Adrenal gland (tissue), 5 donors: ENCODE results near the gene MFF.
"Not testable (repeated sequence)": the region's sequence is repeated elsewhere in the genome, so short reads cannot be mapped to it uniquely, and the experiment has no call there.

ENCODE experiments used
- CTCF ChIP-seq, 6 experiments: fragments of 450-650 bp in 4 of 6; fragments of 200-600 bp in 2 of 6; sonication (generic) in 1 of 6; IDR thresholded peaks; 1 replicate in 5 of 6; 2 replicates in 1 of 6; pipeline versions ENCODE4 v1.5.1 to v1.8.0; 2016 to 2021; ENCODE audit warnings: antibody characterized with exemption in 6 of 6, mild to moderate bottlenecking in 2 of 6, moderate library complexity in 1 of 6
- POLR2A ChIP-seq, 2 donors: fragments of 450-650 bp; IDR thresholded peaks; one replicate each; pipeline ENCODE4 v1.6.1; 2017; ENCODE audit warnings: antibody characterized with exemption in 2 of 2, mild to moderate bottlenecking in 2 of 2, moderate library complexity in 1 of 2
- donor health status: DM: no; HTN: no; CAD: no.

DNA sequence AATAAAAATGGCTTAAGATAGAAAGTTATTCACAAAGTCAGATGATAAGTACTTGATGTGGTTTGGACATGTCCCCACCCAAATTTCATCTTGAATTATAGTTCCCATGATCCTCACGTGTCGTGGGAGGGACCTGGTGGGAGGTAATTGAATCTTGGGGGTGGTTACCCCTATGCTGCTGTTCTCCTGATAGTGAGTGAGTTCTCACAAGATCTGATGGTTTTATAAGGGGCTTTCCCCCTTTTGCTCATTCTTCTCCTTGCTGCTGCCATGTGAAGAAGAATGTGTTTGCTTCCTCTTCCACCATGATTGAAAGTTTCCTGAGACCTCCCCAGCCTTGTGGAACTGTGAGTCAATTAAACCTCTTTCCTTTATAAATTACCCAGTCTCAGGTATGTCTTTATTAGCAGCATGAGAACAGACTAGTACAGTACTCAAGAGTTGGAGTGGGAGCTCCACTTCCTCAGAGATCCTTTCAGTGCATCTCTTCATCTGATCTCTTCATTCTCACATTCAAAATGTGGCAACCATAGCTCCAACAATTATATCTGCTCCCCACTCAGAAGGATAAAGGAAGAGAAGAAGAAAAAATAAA, 57.3 kb downstream of the MFF start:
- not testable (repeated sequence) for TF ChIP-seq POLR2A, CTCF (IDR thresholded peaks at IDR 0.05)
